SK-N-MC (cell line): ENCODE measurements around the gene KRT6B.

Experiments
- EZH2 ChIP-seq: fragments of 200-600 bp; sonication (generic); IDR thresholded peaks from one replicate; pipeline ENCODE4 v1.6.1; 2017; ENCODE audit warnings: antibody characterized with exemption
- POLR2AphosphoS5 ChIP-seq: IDR thresholded peaks from 2 replicates; pipeline ENCODE4 v1.6.1; 2012; ENCODE audit warnings: mild to moderate bottlenecking, low read depth, low read length, borderline replicate concordance

GRCh38 chr12:52407918-52408317, 44.0 kb downstream of the KRT6B start:
- TF ChIP-seq EZH2 (no peak), POLR2AphosphoS5 (no peak)
